ENCODE measurements around the gene APELA. TPM values are rescaled to one million over a fixed set of nuclear protein-coding genes. Genes with fewer than 3 reads are reported as not detected.

The APELA gene
- not detected in 2 replicates for total RNA-seq

GRCh38 chr4:164876700-164877324 lies at the start of gene APELA:
APELA (plus strand) TSS chr4:164877178; CDS start chr4:164877332, 154 bp downstream.

Other genes starting within 250 kb of the APELA start
- not detected in 2 replicates for gene SMIM31, start 123.0 kb upstream of the APELA start, total RNA-seq
- gene TRIM61, start 100.5 kb downstream of the APELA start, total RNA-seq = under 0.01 and 0.64 TPM in 2 replicates
- not detected in 2 replicates for gene TRIM60, start 154.8 kb downstream of the APELA start, total RNA-seq
- not detected in 2 replicates for gene TRIM75, start 176.7 kb downstream of the APELA start, total RNA-seq
- 13.0 and 21.5 TPM in 2 replicates for gene TMEM192, start 235.7 kb downstream of the APELA start, total RNA-seq